HG02588 (cell line): ENCODE results near the gene TNFAIP8L3.
"Not testable (repeated sequence)": the region's sequence is repeated elsewhere in the genome, so short reads cannot be mapped to it uniquely, and the experiment has no call there.

Experiments used
- ATAC-seq: cut with Tn5 transposase; IDR thresholded peaks from one replicate; pipeline ENCODE4 v1.9.1; 2021; ENCODE audit warnings: mild to moderate bottlenecking, moderate library complexity; ENCODE audit not compliant: unreplicated experiment

TNFAIP8L3 gene

GRCh38 chr15:51065261-51065660 is 29.4 kb downstream of the TNFAIP8L3 start:
- no peak for ATAC-seq

- no peak for ATAC-seq
Measured at GRCh38 chr15:51062736-51063135, 32.0 kb downstream of the TNFAIP8L3 start.

DNA sequence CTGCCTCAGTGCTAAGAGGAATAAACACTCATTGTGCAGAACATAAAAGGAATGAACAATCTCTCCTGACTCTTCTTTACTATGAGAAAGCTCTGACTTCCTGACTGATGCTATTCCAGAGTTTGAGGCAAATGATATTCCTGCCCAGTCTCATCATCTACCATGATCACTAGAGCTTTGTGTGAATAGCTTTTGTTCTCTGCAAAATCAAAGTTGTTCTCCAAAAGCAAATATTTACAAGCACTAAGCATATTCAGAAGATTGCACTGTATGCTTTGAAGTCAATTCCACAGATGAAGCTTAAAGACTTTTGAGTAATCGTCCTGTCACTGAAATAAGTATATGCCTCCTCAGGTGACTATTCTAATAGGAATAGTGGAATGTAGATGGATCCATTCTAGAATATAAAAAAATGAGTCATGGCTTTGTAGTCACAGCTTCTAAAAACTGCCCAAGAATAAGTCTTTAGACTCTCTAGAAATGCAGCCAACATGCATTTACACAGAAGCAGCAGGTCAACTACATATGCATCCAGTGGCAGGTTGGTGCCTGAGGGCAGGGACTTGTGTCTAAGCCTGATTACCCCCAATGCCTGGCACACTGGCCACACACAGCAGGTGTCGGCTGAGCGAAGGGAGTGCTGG is 34.6 kb downstream of the TNFAIP8L3 start:
- no peak for ATAC-seq

DNA sequence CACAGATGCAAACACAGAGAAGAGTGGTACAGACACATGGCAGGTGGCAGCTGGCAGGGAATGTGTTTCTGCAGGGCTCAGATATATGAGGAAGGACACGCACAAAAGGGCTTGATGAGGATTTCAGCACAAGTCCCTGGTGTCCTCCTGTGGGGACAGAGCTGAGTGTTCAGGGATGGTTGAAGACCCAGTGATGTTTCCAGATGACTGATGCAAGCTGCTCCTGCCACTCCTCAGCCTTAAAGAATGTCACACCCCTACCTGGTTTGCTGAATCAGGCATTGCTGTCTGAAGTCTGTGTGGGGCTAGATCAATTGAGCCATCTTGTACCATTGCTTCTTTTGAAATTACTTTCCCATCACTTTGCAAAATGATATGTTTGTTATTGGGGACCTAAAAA is 40.2 kb downstream of the TNFAIP8L3 start:
- ATAC-seq: no peak

DNA sequence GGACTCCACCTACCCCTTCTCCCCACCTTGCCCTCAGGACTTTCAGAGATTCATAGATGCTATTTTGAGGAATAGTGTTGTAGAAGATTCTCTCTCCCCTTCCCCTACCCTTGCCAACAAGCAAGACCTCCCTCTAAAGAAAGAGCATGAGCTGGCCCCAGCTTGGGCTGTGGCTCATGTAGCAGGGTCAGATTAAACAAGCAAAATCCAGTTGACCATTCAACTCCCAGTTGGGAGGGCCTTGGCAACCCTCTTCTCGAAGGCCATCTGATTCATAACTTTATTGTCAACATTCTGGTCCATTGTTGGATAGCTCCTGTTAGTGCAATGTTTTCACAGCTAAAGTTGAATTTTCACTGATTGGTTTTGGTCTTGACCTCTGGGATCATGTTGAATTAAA is 41.1 kb downstream of the TNFAIP8L3 start:
- ATAC-seq: no peak

- no peak for ATAC-seq
Measured at GRCh38 chr15:51051776-51052175, 42.9 kb downstream of the TNFAIP8L3 start.

DNA sequence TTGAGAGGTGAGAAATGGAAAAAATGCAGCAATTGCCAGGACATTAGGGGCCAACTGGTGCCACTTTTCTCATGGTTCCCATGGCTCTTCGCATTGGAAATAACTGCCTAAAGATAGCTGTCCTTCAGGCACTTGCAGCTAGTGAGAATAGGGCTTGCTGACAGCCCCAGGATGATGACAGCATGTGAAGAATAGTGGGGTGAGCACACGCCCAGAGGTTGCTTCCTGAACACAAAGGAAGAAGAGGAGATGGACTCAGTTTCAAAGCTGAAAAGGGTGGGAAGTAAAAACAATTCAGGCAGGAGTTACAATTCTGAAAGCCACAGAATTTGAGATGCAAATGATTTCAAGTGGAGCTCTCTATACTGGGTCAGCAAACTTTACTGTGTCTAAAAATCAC is 45.6 kb downstream of the TNFAIP8L3 start:
- no peak for ATAC-seq

DNA sequence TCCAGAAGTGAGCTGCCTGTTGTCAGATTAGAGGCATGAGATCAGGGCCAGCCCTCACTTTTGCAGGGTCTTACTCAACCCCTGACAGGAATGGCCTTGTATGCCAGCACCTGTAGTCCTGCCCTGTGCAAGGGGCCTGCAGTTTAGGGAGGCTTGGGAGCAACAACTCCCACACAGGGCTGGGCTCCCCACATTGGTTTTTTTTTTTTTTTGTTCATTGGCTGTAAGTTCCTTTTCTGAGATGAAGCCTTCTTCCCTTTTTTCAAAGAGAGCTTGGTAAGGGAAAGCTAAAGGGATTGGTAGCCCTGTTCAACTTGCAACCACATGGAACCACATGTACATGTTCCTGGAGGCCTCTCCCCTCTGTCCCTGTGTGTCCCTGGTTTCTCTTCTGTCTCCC is 46.4 kb downstream of the TNFAIP8L3 start:
- no peak for ATAC-seq

GRCh38 chr15:51046799-51047449 is 47.8 kb downstream of the TNFAIP8L3 start:
- ATAC-seq: no peak

DNA sequence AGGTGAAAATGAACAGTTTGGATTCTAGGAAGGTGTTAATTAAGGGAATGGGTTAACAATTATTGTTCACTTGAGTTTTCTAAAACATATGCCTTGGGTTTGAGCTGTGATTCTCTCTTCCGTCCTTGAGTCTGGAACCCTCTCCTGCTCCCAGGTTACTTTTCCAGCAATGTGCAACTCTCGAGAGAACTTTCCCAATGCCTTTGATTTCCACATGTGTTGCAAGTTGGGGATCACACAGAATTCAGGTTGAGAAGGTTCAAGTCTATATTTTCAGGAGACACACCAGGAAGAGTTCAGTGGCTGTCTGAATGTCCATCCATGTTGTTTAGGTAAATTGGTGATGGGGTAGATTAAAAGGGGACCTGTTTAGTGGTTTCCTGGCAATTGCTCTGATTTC is 48.7 kb downstream of the TNFAIP8L3 start:
- ATAC-seq: no peak

DNA sequence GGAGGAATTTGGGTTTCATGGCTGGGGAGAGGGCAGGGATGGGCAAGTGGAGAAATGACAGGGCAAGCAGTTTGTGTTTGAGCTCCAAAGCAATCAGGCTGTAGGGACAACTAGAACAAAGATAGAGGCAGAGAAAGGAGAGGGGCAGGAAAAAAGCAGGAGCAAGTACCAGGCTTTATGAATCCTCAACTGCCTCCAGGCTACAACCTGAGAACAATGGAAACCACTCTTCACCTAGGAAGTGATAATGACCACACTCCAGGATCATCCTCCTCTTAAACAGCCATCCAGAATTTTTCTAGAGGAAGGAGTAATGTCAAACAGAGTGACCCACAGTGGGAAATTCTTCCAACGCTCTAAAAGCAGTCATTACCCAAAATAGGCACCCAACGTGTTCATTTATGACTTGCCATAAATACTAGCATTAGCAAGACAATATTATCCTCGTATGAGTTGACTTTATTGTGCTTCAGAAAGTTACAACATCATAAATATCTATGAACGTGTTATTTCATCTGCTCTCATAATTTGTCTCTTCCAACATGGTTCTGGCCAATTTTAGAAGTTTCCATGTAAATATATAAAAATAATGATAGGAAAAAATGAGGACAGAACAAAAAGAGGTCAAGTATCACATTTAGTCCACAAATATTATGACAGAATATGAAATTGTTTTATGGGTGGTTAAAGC is 50.5 kb downstream of the TNFAIP8L3 start:
- no peak for ATAC-seq

DNA sequence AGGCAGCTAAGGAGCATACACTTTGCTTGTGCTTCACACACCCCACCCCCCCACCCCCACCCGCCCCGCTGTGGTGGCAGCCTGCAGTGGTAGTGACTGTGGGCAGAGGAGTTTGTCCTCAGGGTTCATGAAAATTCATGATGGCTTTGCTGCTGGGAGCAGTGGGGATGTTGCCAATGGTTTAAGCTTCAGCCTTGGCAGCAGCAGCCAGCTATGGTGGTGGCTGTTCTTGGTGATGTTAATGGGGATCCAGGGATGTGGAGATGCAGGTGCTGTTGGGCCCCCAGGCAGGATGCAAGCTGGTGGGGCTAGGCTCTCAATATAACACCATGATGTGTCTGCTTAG is 55.8 kb downstream of the TNFAIP8L3 start:
- ATAC-seq: no peak

GRCh38 chr15:51038162-51038973 is 56.3 kb downstream of the TNFAIP8L3 start:
- ATAC-seq: no peak

- ATAC-seq: not testable (repeated sequence)
Measured at GRCh38 chr15:51037474-51037873, 57.2 kb downstream of the TNFAIP8L3 start.

DNA sequence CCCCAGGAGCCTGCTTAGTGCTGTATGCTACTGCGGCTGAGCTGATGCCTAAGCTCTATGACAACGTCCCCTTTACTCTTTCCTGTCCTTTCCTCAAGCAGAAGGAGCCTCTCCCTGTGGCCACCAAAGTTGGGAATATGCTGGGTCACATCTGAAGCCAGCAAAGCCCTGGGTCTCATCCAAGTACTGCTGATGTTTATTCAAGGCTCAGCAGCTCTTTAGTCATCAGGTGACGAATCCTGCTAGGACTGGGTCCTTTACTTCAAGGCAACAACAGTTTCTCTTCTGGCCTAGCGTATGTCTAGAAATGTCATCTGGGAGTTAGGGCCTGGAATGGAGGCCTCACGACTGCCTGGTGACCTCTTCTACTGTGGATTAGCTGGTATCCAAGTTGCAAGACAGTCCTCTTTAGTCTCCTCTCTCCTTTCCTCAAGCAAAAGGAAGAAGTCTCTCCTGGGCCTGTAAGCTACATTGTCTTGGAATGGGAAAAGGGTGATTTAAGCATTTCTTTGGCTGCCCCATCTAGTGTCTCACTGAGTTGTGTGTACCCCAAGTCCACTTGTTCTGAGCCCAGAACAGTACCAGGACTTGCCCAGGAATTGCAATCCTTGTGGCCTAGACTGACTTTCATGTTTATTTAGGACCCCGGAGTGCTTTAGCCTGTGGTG is 63.9 kb downstream of the TNFAIP8L3 start:
- ATAC-seq: no peak

DNA sequence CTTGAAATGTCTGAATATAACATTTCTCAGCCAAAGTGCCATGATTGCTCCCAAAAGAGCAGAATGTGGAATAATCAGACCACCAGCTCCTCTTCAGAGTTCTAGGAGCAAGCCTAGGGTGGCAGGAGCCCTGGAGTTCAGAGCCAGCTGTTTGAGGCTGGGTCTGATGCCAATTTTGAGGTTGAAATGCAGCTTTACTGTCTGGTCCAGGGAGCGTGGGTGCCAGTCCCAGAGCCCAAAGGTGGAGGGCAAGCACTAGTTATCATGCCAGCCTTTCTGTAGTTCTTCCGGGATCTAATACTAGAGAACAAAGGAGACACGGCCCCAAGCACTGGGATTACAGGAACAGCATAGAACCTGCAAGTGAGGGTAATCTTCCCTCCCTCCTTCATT is 69.3 kb downstream of the TNFAIP8L3 start:
- no peak for ATAC-seq

DNA sequence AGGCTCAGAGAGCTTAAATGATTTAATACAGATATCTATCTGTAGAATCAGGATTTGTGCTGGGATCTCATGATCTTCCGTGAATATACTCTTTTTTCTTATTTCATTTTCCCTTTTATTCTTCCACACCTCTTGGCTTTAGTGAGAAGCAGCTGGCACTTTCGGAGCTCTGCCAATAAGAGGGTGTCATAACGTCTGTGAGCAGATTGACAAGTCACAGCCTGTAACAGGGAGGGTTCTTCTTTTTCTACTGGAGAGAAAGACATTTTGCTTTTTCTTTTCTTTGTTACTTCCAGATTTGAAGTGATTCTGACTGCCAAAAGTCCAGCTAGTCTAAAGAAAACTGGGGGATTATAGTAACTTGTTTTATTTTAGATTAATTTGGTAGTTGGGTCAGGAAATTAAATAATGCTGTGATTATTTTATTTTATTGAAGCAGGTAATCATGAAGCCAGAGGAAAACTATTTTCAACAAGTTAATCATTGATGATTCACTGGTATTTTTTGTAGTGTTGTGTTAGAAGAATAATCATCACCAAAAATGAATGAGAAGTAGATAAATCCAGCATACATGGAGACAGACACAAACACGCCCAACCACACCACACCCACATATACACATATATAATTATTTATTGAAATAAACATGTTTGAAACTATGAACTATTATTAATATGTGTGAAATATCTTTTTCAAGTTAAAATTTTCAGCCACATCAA is 69.8 kb downstream of the TNFAIP8L3 start:
- ATAC-seq: no peak

GRCh38 chr15:51023499-51023898 is 71.2 kb downstream of the TNFAIP8L3 start:
- no peak for ATAC-seq

DNA sequence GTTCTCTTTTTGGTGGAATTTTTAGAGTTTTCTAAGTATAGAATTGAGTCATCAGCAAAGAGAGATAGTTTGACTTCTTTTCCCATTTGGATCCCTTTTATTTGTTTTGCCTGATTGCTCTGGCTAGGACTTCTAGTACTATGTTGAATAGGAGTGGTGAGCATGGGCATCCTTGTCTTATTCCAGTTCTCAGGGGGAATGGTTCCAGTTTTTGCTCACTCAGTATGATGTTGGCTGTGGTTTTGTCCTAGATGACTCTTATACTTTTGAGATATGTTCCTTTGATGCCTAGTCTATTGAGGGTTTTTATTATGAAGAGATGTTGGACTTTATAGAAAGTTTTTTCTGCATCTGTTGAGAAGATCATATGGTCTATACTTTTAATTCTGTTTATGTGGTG is 72.5 kb downstream of the TNFAIP8L3 start:
- ATAC-seq: no peak

DNA sequence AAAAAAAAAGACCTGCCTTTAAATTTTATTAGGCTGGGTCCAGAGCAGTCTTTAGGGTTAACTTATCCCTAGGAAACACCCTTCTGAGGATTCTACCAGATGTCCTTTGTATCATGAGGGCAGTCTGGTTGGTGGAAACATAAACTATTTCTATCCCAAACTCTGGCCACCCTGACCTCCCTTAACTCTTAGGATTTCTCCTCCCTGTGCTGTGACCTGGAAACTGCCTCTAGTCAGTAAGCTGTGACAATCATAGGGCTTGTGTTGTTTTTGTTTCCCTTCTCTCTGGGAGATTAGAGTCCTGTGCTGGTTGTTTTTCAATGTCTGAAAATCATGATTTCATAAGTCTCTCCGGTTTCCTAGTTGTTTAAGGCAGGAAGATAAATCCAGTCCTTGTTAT is 78.1 kb downstream of the TNFAIP8L3 start:
- ATAC-seq: no peak
